Loucy (cell line): ENCODE data around the gene FMN1.
"Not testable (repeated sequence)": the region's sequence is repeated elsewhere in the genome, so short reads cannot be mapped to it uniquely, and the experiment has no call there.

Experiments used
- H2AFZ ChIP-seq: fragments of 200-600 bp; sonication (generic); 2 replicates; pipeline ENCODE4 v1.6.0; 2016; ENCODE audit warnings: antibody characterized with exemption, mild to moderate bottlenecking, low read length, moderate library complexity
- H3F3A ChIP-seq: fragments of 200-600 bp; 2 replicates; pipeline ENCODE4 v1.6.0; 2016; ENCODE audit warnings: antibody characterized with exemption, low read depth, mild to moderate bottlenecking
- H3K27me3 ChIP-seq: fragments of 200-600 bp; sonication (generic); 2 replicates; pipeline ENCODE4 v1.6.1; 2014; ENCODE audit warnings: low read length, mild to moderate bottlenecking; ENCODE audit not compliant: insufficient read depth, poor library complexity, severe bottlenecking
- H3K36me3 ChIP-seq: fragments of 200-600 bp; sonication (generic); 2 replicates; pipeline ENCODE4 v1.6.1; 2016; ENCODE audit warnings: low read length; ENCODE audit not compliant: insufficient read depth
- H3K4me1 ChIP-seq: fragments of 200-600 bp; sonication (generic); 2 replicates; pipeline ENCODE4 v1.5.1; 2014; ENCODE audit warnings: low read length, mild to moderate bottlenecking; ENCODE audit not compliant: insufficient read depth, poor library complexity, severe bottlenecking
- H3K4me2 ChIP-seq: fragments of 200-600 bp; sonication (generic); 2 replicates; pipeline ENCODE4 v1.6.0; 2014; ENCODE audit warnings: antibody characterized with exemption, low read length, low read depth, mild to moderate bottlenecking; ENCODE audit not compliant: poor library complexity, severe bottlenecking
- H3K4me3 ChIP-seq: fragments of 200-600 bp; sonication (generic); 2 replicates; pipeline ENCODE4 v1.5.1; 2014; ENCODE audit warnings: low read length, mild to moderate bottlenecking, mixed read lengths; ENCODE audit not compliant: poor library complexity, severe bottlenecking
- H3K79me2 ChIP-seq: fragments of 200-600 bp; sonication (generic); 2 replicates; pipeline ENCODE4 v1.6.1; 2014; ENCODE audit warnings: low read length; ENCODE audit not compliant: insufficient read depth
- H3K9ac ChIP-seq: fragments of 200-600 bp; sonication (generic); 2 replicates; pipeline ENCODE4 v1.6.0; 2014; ENCODE audit warnings: mild to moderate bottlenecking, low read depth, low read length, moderate library complexity; ENCODE audit not compliant: poor library complexity, severe bottlenecking
- H3K9me2 ChIP-seq: fragments of 200-600 bp; sonication (generic); replicated peaks from 2 replicates; pipeline ENCODE4 v1.6.1; 2016; ENCODE audit warnings: low read depth, low read length, mixed read lengths
- H3K9me3 ChIP-seq: fragments of 200-600 bp; sonication (generic); 2 replicates; pipeline ENCODE4 v1.6.1; 2014; ENCODE audit warnings: mild to moderate bottlenecking, antibody characterized with exemption, low read length, low read depth; ENCODE audit not compliant: insufficient read depth
- H4K20me1 ChIP-seq: fragments of 200-600 bp; sonication (generic); 2 replicates; pipeline ENCODE4 v1.6.0; 2014; ENCODE audit warnings: antibody characterized with exemption, low read length, mild to moderate bottlenecking; ENCODE audit not compliant: insufficient read depth, poor library complexity, severe bottlenecking
- EZH2phosphoT487 ChIP-seq: fragments of 200-600 bp; IDR thresholded peaks from 2 replicates; pipeline ENCODE4 v1.6.1; 2018; ENCODE audit warnings: antibody characterized with exemption, mild to moderate bottlenecking, moderate library complexity, borderline replicate concordance
- TF ChIP-seq, protein P1 (sequence below): fragments of 200-600 bp; sonication (generic); conservative IDR thresholded peaks from 2 replicates; pipeline ENCODE4 v1.5.1; 2014; ENCODE audit warnings: mild to moderate bottlenecking, antibody characterized with exemption, low read length

The FMN1 gene

DNA sequence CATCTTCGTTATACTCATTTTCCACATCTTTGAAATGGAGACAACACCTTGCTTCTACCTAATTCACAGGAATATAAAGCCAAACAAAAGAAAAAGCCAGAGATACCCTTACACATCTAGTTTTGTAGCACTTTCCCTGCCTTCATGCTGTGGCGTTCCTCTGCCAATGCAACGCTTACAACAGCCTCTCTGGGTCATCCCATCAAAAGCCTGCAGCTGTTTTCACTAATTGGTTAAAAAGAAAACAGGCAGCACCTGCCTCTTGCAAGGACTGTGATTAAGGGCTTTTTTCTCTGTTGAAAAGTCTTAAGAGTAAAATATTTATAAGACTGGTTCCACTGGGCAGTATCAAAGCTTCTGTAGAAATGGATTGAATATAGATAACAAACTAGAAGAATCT lies 120.3 kb downstream of the FMN1 start:
- TF ChIP-seq EZH2phosphoT487, result no peak
- TF ChIP-seq, protein P1, sequence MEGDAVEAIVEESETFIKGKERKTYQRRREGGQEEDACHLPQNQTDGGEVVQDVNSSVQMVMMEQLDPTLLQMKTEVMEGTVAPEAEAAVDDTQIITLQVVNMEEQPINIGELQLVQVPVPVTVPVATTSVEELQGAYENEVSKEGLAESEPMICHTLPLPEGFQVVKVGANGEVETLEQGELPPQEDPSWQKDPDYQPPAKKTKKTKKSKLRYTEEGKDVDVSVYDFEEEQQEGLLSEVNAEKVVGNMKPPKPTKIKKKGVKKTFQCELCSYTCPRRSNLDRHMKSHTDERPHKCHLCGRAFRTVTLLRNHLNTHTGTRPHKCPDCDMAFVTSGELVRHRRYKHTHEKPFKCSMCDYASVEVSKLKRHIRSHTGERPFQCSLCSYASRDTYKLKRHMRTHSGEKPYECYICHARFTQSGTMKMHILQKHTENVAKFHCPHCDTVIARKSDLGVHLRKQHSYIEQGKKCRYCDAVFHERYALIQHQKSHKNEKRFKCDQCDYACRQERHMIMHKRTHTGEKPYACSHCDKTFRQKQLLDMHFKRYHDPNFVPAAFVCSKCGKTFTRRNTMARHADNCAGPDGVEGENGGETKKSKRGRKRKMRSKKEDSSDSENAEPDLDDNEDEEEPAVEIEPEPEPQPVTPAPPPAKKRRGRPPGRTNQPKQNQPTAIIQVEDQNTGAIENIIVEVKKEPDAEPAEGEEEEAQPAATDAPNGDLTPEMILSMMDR, result no peak
- Histone ChIP-seq H3K9ac (no peak overlapping the region), H3K9me3 (no peaks in the 10 kb centered on the region), H3K9me2 (no peaks in the 10 kb centered on the region), H3K79me2 (no peaks in the 10 kb centered on the region), H3F3A (no peaks in the 10 kb centered on the region), H3K4me3 (no peak overlapping the region), H3K4me1 (peaks cover under 1% of the 10 kb centered on the region), H3K36me3 (no peaks in the 10 kb centered on the region), H3K27me3 (no peaks in the 10 kb centered on the region), H4K20me1 (no peaks in the 10 kb centered on the region), H2AFZ (no peak overlapping the region), H3K4me2 (no peak overlapping the region)

DNA sequence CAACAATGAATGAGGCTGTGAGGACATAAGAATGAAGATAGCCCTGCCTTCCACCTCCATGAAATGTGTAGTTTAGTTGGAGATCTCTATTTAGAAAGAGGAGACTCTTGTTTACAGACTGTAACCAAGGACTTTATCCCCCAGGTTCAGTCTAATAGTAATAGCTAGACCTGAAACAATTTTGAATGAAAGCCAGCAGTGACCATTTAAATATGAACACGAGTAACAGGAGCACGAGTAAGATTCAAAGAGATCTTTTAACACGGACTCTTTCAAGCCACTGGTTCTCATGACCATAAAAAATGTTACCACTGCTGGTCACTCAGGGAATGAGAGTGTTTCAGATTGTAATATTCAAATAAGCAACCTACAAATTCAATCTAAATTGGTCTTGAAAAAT lies 123.1 kb downstream of the FMN1 start:
- Histone ChIP-seq H3K9me3 (no peaks in the 10 kb centered on the region), H3K4me1 (peaks cover 20% of the 10 kb centered on the region), H3K36me3 (no peaks in the 10 kb centered on the region), H3K79me2 (no peaks in the 10 kb centered on the region), H2AFZ (no peak overlapping the region), H3K4me2 (no peak overlapping the region), H3F3A (no peaks in the 10 kb centered on the region), H3K9ac (no peak overlapping the region), H3K9me2 (no peaks in the 10 kb centered on the region), H3K4me3 (no peak overlapping the region), H4K20me1 (no peaks in the 10 kb centered on the region), H3K27me3 (no peaks in the 10 kb centered on the region)
- TF ChIP-seq, protein P1, result no peak
- TF ChIP-seq EZH2phosphoT487, result no peak

DNA sequence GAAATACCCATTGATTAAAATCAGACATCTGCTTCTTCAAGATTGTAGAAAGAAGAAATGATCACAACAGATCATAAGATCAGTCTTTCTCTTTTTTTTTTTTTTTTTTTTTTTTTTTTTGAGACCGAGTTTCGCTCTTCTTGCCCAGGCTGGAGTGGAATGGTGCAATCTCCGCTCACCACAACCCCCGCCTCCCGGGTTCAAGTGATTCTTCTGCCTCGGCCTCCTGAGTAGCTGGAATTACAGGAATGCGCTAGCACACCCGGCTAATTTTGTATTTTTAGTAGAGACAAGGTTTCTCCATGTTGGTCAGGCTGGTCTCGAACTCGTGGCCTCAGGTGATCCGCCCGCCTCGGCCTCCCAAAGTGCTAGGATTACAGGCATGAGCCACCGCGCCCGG lies 124.6 kb downstream of the FMN1 start:
- H3K9me2 ChIP-seq, H3K9me3 ChIP-seq, H3K4me2 ChIP-seq: not testable (repeated sequence)

DNA sequence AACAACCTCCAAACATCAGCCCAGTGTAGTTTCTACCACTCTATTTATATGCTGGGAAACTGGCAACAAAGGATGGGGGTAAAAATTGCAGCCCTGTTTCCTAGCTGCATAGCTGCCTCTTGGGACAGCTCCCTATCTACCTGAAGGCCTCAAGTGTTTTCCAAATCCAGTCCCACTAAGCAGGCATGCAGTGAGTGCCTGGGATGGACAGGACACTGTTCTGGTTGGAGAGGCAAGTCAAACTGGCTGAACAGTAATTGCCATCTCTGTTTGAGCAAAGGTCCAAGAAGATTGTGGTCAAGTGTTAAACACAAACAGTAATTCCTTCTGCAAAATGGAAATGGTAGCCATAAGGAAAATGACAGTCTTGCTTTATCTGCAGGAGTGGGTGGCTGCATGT lies 125.4 kb downstream of the FMN1 start:
- H3K4me1 ChIP-seq, result peaks cover 28% of the 10 kb centered on the region
- H3K79me2 ChIP-seq, result no peaks in the 10 kb centered on the region
- no peaks in the 10 kb centered on the region for H3K36me3 ChIP-seq
- H4K20me1 ChIP-seq, result no peaks in the 10 kb centered on the region
- no peaks in the 10 kb centered on the region for H3F3A ChIP-seq
- no peaks in the 10 kb centered on the region for H3K9me3 ChIP-seq
- H3K9ac ChIP-seq, result no peak overlapping the region
- H3K9me2 ChIP-seq, result no peaks in the 10 kb centered on the region
- no peak overlapping the region for H2AFZ ChIP-seq
- H3K4me3 ChIP-seq, result no peak overlapping the region
- no peaks in the 10 kb centered on the region for H3K27me3 ChIP-seq
- TF ChIP-seq EZH2phosphoT487, result no peak
- TF ChIP-seq, protein P1, result no peak
- H3K4me2 ChIP-seq, result no peak overlapping the region

More for the DNA sequence above, 124.6 kb downstream of the FMN1 start:
- not testable (repeated sequence) for H3K79me2 ChIP-seq, H4K20me1 ChIP-seq, H2AFZ ChIP-seq, H3K4me3 ChIP-seq, H3K36me3 ChIP-seq, H3F3A ChIP-seq, H3K27me3 ChIP-seq, H3K9ac ChIP-seq
- H3K4me1 ChIP-seq, result peaks cover 21% of the 10 kb centered on the region
